Thyroid gland (tissue), 4 donors: ENCODE results near the gene FOXRED2. TPM values are rescaled to one million over a fixed set of nuclear protein-coding genes. Genes with fewer than 3 reads are reported as not detected.

Experiments
- DNase-seq, 2 donors: peaks; one replicate each; pipeline ENCODE4 v3.0.0-alpha.2; 2019
- H3K27ac ChIP-seq, 3 donors: fragments of 200-600 bp; sonication (generic); 1 replicate in 2 of 3; 2 replicates in 1 of 3; pipeline ENCODE4 v1.5.1; 2016 to 2019; ENCODE audit warnings: mild to moderate bottlenecking in 1 of 3, moderate library complexity in 1 of 3
- H3K27me3 ChIP-seq: fragments of 200-600 bp; sonication (generic); one replicate; pipeline ENCODE4 v1.5.1; 2019
- H3K36me3 ChIP-seq, 2 donors: fragments of 200-600 bp; sonication (generic); one replicate each; pipeline ENCODE4 v1.5.1; 2016 to 2019
- H3K4me1 ChIP-seq, 2 donors: fragments of 200-600 bp; sonication (generic); one replicate each; pipeline ENCODE4 v1.5.1; 2017 to 2019
- H3K4me3 ChIP-seq, 3 donors: fragments of 200-600 bp; sonication (generic); replicated peaks in 1 of 3; 1 replicate in 2 of 3; 2 replicates in 1 of 3; pipeline ENCODE4 v1.5.1; 2016; ENCODE audit warnings: mild to moderate bottlenecking in 1 of 3
- H3K9me3 ChIP-seq: fragments of 200-600 bp; sonication (generic); one replicate; pipeline ENCODE4 v1.5.1; 2017
- POLR2A ChIP-seq, 2 donors: fragments of 450-650 bp; IDR thresholded peaks; one replicate each; pipeline ENCODE4 v1.6.1; 2017; ENCODE audit warnings: antibody characterized with exemption in 2 of 2, mild to moderate bottlenecking in 2 of 2, moderate library complexity in 1 of 2
- WGBS, 2 donors: methylation state at CpG; one replicate each; pipeline ENCODE4 v1.1.5; 2017; 5-methylcytosine and 5-hydroxymethylcytosine counted together
- intact Hi-C: fragments of 100-400 bp; cut with DNase I; formaldehyde crosslinking; loops from one replicate; pipeline ENCODE4 v1.15.1; 2023
- total RNA-seq, 4 donors: library from RNA; depleted of rRNA; stranded (reverse); fragments of >200 nt; gene quantifications; one replicate each; pipeline ENCODE4 v1.2.3, GENCODE V29; 2016
- TF ChIP-seq, protein P1 (sequence below), 6 experiments: fragments of 200-600 bp in 3 of 6; fragments of 450-650 bp in 3 of 6; sonication (generic) in 3 of 6; IDR thresholded peaks; one replicate each; pipeline ENCODE4 v1.5.1; 2016 to 2019; ENCODE audit warnings: antibody characterized with exemption in 6 of 6, mild to moderate bottlenecking in 2 of 6, inconsistent platforms in 1 of 6, moderate library complexity in 1 of 6

Gene FOXRED2
- total RNA-seq, 4 donors from 2014 or later: 5.9 to 12.8 (median 9.4) TPM

DNA sequence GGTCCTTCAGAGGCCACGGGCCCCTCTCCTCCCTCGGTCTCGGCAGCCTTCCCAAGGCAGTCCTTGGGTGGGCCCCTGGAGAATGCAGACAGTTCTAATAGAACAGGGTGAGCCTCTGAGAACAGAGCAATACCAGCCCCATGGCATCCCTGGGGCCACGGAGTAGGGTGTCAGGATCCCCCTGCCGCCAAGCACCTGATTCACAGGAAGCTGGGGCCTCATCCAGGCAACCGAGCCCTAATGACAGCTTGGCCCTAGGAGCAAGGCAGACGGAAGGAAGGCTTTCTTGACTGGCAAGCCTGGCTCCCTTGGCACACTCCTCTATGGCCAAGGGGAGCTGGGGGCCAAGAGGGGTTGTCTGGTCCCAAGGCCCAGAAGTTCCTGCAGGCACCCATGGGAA, 40.6 kb downstream of the FOXRED2 start:
- Histone ChIP-seq H3K27me3 (no peaks in the 10 kb centered on the region), H3K36me3 (peaks cover 0 to 2% of the 10 kb centered on the region in 2 donors), H3K9me3 (no peaks in the 10 kb centered on the region), H3K4me1 (peaks cover 29 to 58% of the 10 kb centered on the region in 2 donors), H3K4me3 (no peak overlapping the region), H3K27ac (peak overlapping the region; percentile 81 to 92 (median 88))
- TF ChIP-seq, protein P1, sequence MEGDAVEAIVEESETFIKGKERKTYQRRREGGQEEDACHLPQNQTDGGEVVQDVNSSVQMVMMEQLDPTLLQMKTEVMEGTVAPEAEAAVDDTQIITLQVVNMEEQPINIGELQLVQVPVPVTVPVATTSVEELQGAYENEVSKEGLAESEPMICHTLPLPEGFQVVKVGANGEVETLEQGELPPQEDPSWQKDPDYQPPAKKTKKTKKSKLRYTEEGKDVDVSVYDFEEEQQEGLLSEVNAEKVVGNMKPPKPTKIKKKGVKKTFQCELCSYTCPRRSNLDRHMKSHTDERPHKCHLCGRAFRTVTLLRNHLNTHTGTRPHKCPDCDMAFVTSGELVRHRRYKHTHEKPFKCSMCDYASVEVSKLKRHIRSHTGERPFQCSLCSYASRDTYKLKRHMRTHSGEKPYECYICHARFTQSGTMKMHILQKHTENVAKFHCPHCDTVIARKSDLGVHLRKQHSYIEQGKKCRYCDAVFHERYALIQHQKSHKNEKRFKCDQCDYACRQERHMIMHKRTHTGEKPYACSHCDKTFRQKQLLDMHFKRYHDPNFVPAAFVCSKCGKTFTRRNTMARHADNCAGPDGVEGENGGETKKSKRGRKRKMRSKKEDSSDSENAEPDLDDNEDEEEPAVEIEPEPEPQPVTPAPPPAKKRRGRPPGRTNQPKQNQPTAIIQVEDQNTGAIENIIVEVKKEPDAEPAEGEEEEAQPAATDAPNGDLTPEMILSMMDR (IDR thresholded peaks at IDR 0.05): no peak
- TF ChIP-seq POLR2A (IDR thresholded peaks at IDR 0.05): no peak
- 84 to 100% methylated on average over 1 to 7 of the region's 7 CpGs for WGBS, 2 donors
- intact Hi-C loops: no loop called here
- DNase-seq: no peak

DNA sequence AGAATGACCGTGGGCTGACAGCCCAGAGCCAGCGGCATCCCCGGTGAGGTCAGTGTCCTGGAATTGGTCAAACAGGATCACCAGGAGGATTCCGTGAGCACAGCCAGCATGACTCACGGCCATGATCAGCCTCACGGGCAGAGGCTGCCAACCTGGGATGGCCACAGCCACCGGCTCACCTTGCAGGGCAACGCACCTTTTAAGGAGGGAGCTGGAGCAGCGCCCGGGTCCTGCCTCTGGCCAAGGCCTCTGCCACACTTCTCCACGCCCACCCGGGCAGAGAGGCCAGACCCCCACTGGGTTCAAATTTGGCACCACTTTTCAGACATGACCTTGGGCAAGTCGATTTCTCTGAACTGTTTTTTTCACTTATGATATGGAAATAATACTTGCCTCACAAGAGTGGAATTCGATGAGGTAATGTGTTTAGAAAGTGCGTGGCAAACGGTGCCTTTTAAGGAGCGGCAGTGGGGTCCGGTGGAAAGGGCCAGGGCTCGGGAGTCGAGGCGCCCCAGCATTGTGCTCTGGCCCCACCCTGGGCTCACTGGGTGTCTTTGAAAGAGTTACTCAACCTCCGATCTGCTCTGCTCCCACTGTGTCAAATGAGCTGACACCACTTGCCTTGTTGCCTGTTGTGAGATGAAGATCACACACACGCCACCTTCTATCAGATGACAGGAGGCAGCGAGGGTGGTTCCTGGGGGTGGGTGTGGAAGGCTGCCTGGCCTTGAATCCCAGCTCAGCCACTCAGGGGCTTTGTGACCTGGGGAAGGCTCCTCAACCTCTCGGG, 41.4 kb downstream of the FOXRED2 start:
- Histone ChIP-seq H3K27me3 (no peaks in the 10 kb centered on the region), H3K4me1 (peaks cover 31 to 65% of the 10 kb centered on the region in 2 donors), H3K27ac (peak overlapping the region; percentile 81 to 92 (median 88)), H3K9me3 (no peaks in the 10 kb centered on the region), H3K36me3 (no peaks in the 10 kb centered on the region), H3K4me3 (no peak overlapping the region)
- peak; percentile 96 to 98 for DNase-seq
- intact Hi-C loops: no loop called here
- peak in 1 of 2 donors; percentile 59 for TF ChIP-seq POLR2A (IDR thresholded peaks at IDR 0.05)
- TF ChIP-seq, protein P1 (IDR thresholded peaks at IDR 0.05): no peak
- WGBS, 2 donors: 43 to 54% methylated on average over 16 to 22 of the region's 25 CpGs

DNA sequence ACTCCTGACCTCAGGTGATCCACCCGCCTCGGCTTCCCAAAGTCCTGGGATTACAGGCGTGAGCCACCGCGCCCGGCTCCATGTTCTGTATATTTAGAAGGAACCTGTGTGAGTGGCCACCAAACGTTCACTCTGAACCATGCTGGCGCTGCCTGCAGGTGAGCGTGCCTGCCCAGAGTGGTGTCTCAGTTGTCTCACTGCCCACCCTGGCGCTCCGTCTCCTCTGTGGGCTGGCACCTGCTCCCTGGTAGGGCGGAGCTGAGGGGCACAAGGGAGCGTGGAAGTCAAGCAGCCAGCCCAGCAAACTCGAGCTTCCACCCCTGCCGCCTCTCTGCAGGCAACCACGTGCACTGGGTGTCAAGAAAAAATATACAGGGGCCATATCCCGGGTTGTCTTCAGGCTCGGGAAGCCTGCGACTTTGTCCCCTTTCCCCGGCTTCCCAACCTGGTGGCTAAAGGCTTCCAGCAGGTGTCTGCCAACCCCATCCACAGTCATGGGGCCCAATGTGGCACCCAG, 42.1 kb downstream of the FOXRED2 start:
- Histone ChIP-seq H3K4me3 (no peak overlapping the region), H3K27ac (peak overlapping the region; percentile 81 to 92 (median 88)), H3K9me3 (no peaks in the 10 kb centered on the region), H3K36me3 (no peaks in the 10 kb centered on the region), H3K27me3 (no peaks in the 10 kb centered on the region), H3K4me1 (peaks cover 31 to 60% of the 10 kb centered on the region in 2 donors)
- no peak for TF ChIP-seq POLR2A (IDR thresholded peaks at IDR 0.05)
- TF ChIP-seq, protein P1 (IDR thresholded peaks at IDR 0.05): no peak
- 89 to 90% methylated on average over 13 of the region's 20 CpGs for WGBS, 2 donors
- DNase-seq: peak; percentile 23 to 43
- intact Hi-C loops: no loop called here

DNA sequence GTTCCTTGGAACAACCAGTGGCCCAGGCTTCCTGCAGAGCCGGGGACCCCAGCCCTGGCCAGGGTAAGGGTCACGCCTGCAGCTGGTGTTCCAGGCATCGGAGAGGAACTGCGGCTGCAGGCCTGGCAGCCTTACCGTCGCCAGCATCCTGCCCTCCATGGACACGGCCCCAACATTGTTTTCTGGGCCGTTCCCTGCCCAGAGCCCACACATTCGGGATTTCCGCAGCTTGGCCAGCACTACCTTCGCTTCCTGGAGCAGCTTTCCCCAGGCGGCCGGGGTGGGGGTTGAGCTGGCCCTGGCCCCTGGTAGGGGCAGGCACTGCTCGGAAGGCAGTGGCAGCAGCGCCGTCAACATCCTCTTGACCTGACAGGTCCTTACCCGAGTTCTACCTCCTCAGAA, 43.1 kb downstream of the FOXRED2 start:
- Histone ChIP-seq H3K27me3 (no peaks in the 10 kb centered on the region), H3K4me1 (peaks cover 31 to 61% of the 10 kb centered on the region in 2 donors), H3K9me3 (no peaks in the 10 kb centered on the region), H3K36me3 (no peaks in the 10 kb centered on the region), H3K27ac (peak overlapping the region; percentile 81 to 92 (median 91)), H3K4me3 (no peak overlapping the region)
- 71% methylated on average over 17 of the region's 17 CpGs; no CpG with 5 or more reads in 1 of the 2 donors for WGBS, 2 donors
- intact Hi-C loops: no loop called here
- TF ChIP-seq, protein P1 (IDR thresholded peaks at IDR 0.05): no peak
- no peak for TF ChIP-seq POLR2A (IDR thresholded peaks at IDR 0.05)
- DNase-seq: peak in 1 of 2 donors; percentile 25
